ENCODE measurements around the gene ADK. TPM values are rescaled to one million over a fixed set of nuclear protein-coding genes. Genes with fewer than 3 reads are reported as not detected.

ADK gene
- total and polyA plus RNA-seq, 2 donors (not counting 1 experiment from before 2014, with no cell fraction given) = 25.3 to 47.8 TPM

- H2AFZ ChIP-seq (ENCODE audit: low read length) = no peak overlapping the region
- H3K36me3 ChIP-seq (ENCODE audit: control insufficient read depth, insufficient read depth, low read length) = no peaks in the 10 kb centered on the region
- H3K4me1 ChIP-seq (ENCODE audit: control insufficient read depth, extremely low read depth, insufficient read depth, low read length) = no peaks in the 10 kb centered on the region
- no peak overlapping the region for H3K27ac ChIP-seq (ENCODE audit: insufficient read depth, low read length)
- H3K4me3 ChIP-seq (replicated peaks in 1 of 4; ENCODE audit: control extremely low read depth in 1 of 4, insufficient read depth in 1 of 4, low read depth in 3 of 4, low read length in 4 of 4) = no peak overlapping the region
- H3K9me3 ChIP-seq (ENCODE audit: control insufficient read depth, insufficient read depth, low read depth, low read length) = no peaks in the 10 kb centered on the region
- no peak overlapping the region for H3K9ac ChIP-seq (ENCODE audit: insufficient read depth, low read length)
- no peak for DNase-seq (ENCODE audit: low read depth in 2 of 2)
- no peak overlapping the region for H3K4me2 ChIP-seq (ENCODE audit: extremely low read depth, insufficient read depth, low read length)
- TF ChIP-seq CTCF (conservative IDR thresholded peaks at IDR 0.05 in 1 of 2, IDR thresholded peaks at IDR 0.05 in 1 of 2; ENCODE audit: low read depth in 1 of 2, low read length in 2 of 2) = no peak
- TF ChIP-seq EZH2 (IDR thresholded peaks at IDR 0.05; ENCODE audit: low read length, missing control alignments) = no peak
- no peaks in the 10 kb centered on the region for H3K27me3 ChIP-seq (ENCODE audit: control insufficient read depth, insufficient read depth, low read length)
- H4K20me1 ChIP-seq (ENCODE audit: control insufficient read depth, extremely low read depth, insufficient read depth, low read length) = no peaks in the 10 kb centered on the region
- no peaks in the 10 kb centered on the region for H3K79me2 ChIP-seq (ENCODE audit: control insufficient read depth, insufficient read depth, low read length)
Observed at GRCh38 chr10:74730246-74730645, 579.2 kb downstream of the ADK start.

GRCh38 chr10:74733612-74734011 is 582.6 kb downstream of the ADK start:
- H3K36me3 ChIP-seq (ENCODE audit: control insufficient read depth, insufficient read depth, low read length) = no peaks in the 10 kb centered on the region
- no peaks in the 10 kb centered on the region for H3K27me3 ChIP-seq (ENCODE audit: control insufficient read depth, insufficient read depth, low read length)
- H3K4me1 ChIP-seq (ENCODE audit: control insufficient read depth, extremely low read depth, insufficient read depth, low read length) = no peaks in the 10 kb centered on the region
- H3K79me2 ChIP-seq (ENCODE audit: control insufficient read depth, insufficient read depth, low read length) = no peaks in the 10 kb centered on the region
- no peak for DNase-seq (ENCODE audit: low read depth in 2 of 2)
- H3K9me3 ChIP-seq (ENCODE audit: control insufficient read depth, insufficient read depth, low read depth, low read length) = no peaks in the 10 kb centered on the region
- H4K20me1 ChIP-seq (ENCODE audit: control insufficient read depth, extremely low read depth, insufficient read depth, low read length) = no peaks in the 10 kb centered on the region
- no peak overlapping the region for H2AFZ ChIP-seq (ENCODE audit: low read length)
- TF ChIP-seq EZH2 (IDR thresholded peaks at IDR 0.05; ENCODE audit: low read length, missing control alignments) = no peak
- no peak for TF ChIP-seq CTCF (conservative IDR thresholded peaks at IDR 0.05 in 1 of 2, IDR thresholded peaks at IDR 0.05 in 1 of 2; ENCODE audit: low read depth in 1 of 2, low read length in 2 of 2)
- H3K27ac ChIP-seq (ENCODE audit: insufficient read depth, low read length) = no peak overlapping the region
- no peak overlapping the region for H3K4me2 ChIP-seq (ENCODE audit: extremely low read depth, insufficient read depth, low read length)
- H3K9ac ChIP-seq (ENCODE audit: insufficient read depth, low read length) = no peak overlapping the region
- H3K4me3 ChIP-seq (replicated peaks in 1 of 4; ENCODE audit: control extremely low read depth in 1 of 4, insufficient read depth in 1 of 4, low read depth in 3 of 4, low read length in 4 of 4) = no peak overlapping the region

GRCh38 chr10:74736029-74736428 is 585.0 kb downstream of the ADK start:
- Histone ChIP-seq H3K9me3 (ENCODE audit: control insufficient read depth, insufficient read depth, low read depth, low read length) (no peaks in the 10 kb centered on the region), H3K4me2 (ENCODE audit: extremely low read depth, insufficient read depth, low read length) (no peak overlapping the region), H2AFZ (ENCODE audit: low read length) (no peak overlapping the region), H3K4me3 (replicated peaks in 1 of 4; ENCODE audit: control extremely low read depth in 1 of 4, insufficient read depth in 1 of 4, low read depth in 3 of 4, low read length in 4 of 4) (no peak overlapping the region), H3K79me2 (ENCODE audit: control insufficient read depth, insufficient read depth, low read length) (no peaks in the 10 kb centered on the region), H3K9ac (ENCODE audit: insufficient read depth, low read length) (no peak overlapping the region), H3K4me1 (ENCODE audit: control insufficient read depth, extremely low read depth, insufficient read depth, low read length) (no peaks in the 10 kb centered on the region), H3K27me3 (ENCODE audit: control insufficient read depth, insufficient read depth, low read length) (no peaks in the 10 kb centered on the region), H3K27ac (ENCODE audit: insufficient read depth, low read length) (no peak overlapping the region), H3K36me3 (ENCODE audit: control insufficient read depth, insufficient read depth, low read length) (no peaks in the 10 kb centered on the region), H4K20me1 (ENCODE audit: control insufficient read depth, extremely low read depth, insufficient read depth, low read length) (no peaks in the 10 kb centered on the region)
- TF ChIP-seq EZH2 (IDR thresholded peaks at IDR 0.05; ENCODE audit: low read length, missing control alignments) = no peak
- TF ChIP-seq CTCF (conservative IDR thresholded peaks at IDR 0.05 in 1 of 2, IDR thresholded peaks at IDR 0.05 in 1 of 2; ENCODE audit: low read depth in 1 of 2, low read length in 2 of 2) = no peak
- no peak for DNase-seq (ENCODE audit: low read depth in 2 of 2)

All from fibroblast of lung (primary cell).